NOMO-1 treated with DMSO at 0.1 percent for 48 hours (cell line): ENCODE results near the gene DRD1.
A peak's percentile ranks its signal among the peaks of the same experiment; 100 is the strongest.

Source experiments
- DNase-seq: peaks from one replicate; lab custom pipeline; 2025; ENCODE audit not compliant: unreplicated experiment; lab: John Stamatoyannopoulos, UW

DRD1 gene

GRCh38 chr5:175444060-175444904, at the start of gene DRD1:
Gene DRD1, minus strand, starts transcription at chr5:175444182. Its CDS starts 1,083 bp downstream, at chr5:175443099.
- no peak for DNase-seq

GRCh38 chr5:175493726-175494125, 49.7 kb upstream of the DRD1 start:
- DNase-seq: no peak

- no peak for DNase-seq
Measured at GRCh38 chr5:175493260-175493659, 49.3 kb upstream of the DRD1 start.

- DNase-seq: no peak
Measured at GRCh38 chr5:175491223-175491622, 47.2 kb upstream of the DRD1 start.

GRCh38 chr5:175489693-175490443, 45.9 kb upstream of the DRD1 start:
- no peak for DNase-seq

GRCh38 chr5:175487514-175488222, 43.7 kb upstream of the DRD1 start:
- no peak for DNase-seq

- no peak for DNase-seq
Measured at GRCh38 chr5:175485631-175486030, 41.6 kb upstream of the DRD1 start.

GRCh38 chr5:175484829-175485228, 40.8 kb upstream of the DRD1 start:
- no peak for DNase-seq

- no peak for DNase-seq
Measured at GRCh38 chr5:175484322-175484721, 40.3 kb upstream of the DRD1 start.

GRCh38 chr5:175483337-175483736, 39.4 kb upstream of the DRD1 start:
- no peak for DNase-seq

GRCh38 chr5:175479125-175479881, 35.3 kb upstream of the DRD1 start:
- DNase-seq: no peak

- DNase-seq: peak; percentile 45
Measured at GRCh38 chr5:175478384-175479124, 34.6 kb upstream of the DRD1 start, which contains the start of gene SFXN1. Gene SFXN1, plus strand, starts transcription at chr5:175478560. Its CDS starts 13,544 bp downstream, at chr5:175492104.

- no peak for DNase-seq
Measured at GRCh38 chr5:175478008-175478383, 34.0 kb upstream of the DRD1 start.

- no peak for DNase-seq
Measured at GRCh38 chr5:175477440-175477839, 33.5 kb upstream of the DRD1 start.

GRCh38 chr5:175475248-175475647, 31.3 kb upstream of the DRD1 start:
- no peak for DNase-seq

- DNase-seq: no peak
Measured at GRCh38 chr5:175472378-175472777, 28.4 kb upstream of the DRD1 start.

- no peak for DNase-seq
Measured at GRCh38 chr5:175471628-175472027, 27.6 kb upstream of the DRD1 start.

GRCh38 chr5:175471196-175471595, 27.2 kb upstream of the DRD1 start:
- DNase-seq: no peak

GRCh38 chr5:175470781-175471180, 26.8 kb upstream of the DRD1 start:
- no peak for DNase-seq

- no peak for DNase-seq
Measured at GRCh38 chr5:175469916-175470315, 25.9 kb upstream of the DRD1 start.
